ENCODE results near the gene CHKB. TPM values are rescaled to one million over a fixed set of nuclear protein-coding genes. Genes with fewer than 3 reads are reported as not detected.

The CHKB gene
- total RNA-seq, 2 experiments from 2014 or later = 63.3 to 65.8 TPM

GRCh38 chr22:50581031-50581949, 1.4 kb downstream of the CHKB start:
- ChIA-PET POLR2A (interaction anchor here (1.0 to 1.9 kb wide), 2 partner anchors 33 to 50 kb away, joined by 3 to 7 read pairs; no protein-coding TSS in a partner anchor), CTCF (interaction anchor here (0.7 to 3.1 kb wide), 4 partner anchors 9 to 111 kb away, joined by 3 to 21 read pairs (median 3); partner anchors contain the start of gene SYCE3)

GRCh38 chr22:50579752-50580151, 2.9 kb downstream of the CHKB start:
- ChIA-PET POLR2A (no interaction called here), CTCF (no interaction called here)

- CTCF ChIA-PET = interaction anchor here (0.6 to 1.0 kb wide), 2 partner anchors 8 to 41 kb away, joined by 3 read pairs; no protein-coding TSS in a partner anchor
These were observed 3.8 kb downstream of the CHKB start for GRCh38 chr22:50578776-50579310.

GRCh38 chr22:50577987-50578775, 4.5 kb downstream of the CHKB start, which contains the start of gene CPT1B:
Gene CPT1B (minus strand): TSS chr22:50578427. CDS start chr22:50577915, 512 bp downstream.
- POLR2A ChIA-PET = interaction anchor here (0.9 kb wide), 1 partner anchor 334 kb away, joined by 3 read pairs; no protein-coding TSS in a partner anchor
- CTCF ChIA-PET = interaction anchor here (0.6 to 1.6 kb wide), 4 partner anchors 9 to 80 kb away, joined by 3 to 8 read pairs (median 3); partner anchors contain the start of gene SYCE3

More at GRCh38 chr22:50578776-50579310, 3.8 kb downstream of the CHKB start:
- POLR2A ChIA-PET = interaction anchor here (0.6 to 0.9 kb wide), 2 partner anchors 30 to 335 kb away, joined by 3 read pairs; no protein-coding TSS in a partner anchor

- POLR2A ChIA-PET = no interaction called here
- CTCF ChIA-PET = interaction anchor here (0.9 to 1.6 kb wide), 2 partner anchors 15 to 79 kb away, joined by 3 to 8 read pairs; partner anchors contain the start of gene SYCE3
These were observed 5.0 kb downstream of the CHKB start for GRCh38 chr22:50577697-50577986.

- CTCF ChIA-PET = interaction anchor here (1.6 kb wide), 1 partner anchor 14 kb away, joined by 8 read pairs; the partner anchor contains the start of gene SYCE3
- POLR2A ChIA-PET = interaction anchor here (0.9 kb wide), 1 partner anchor 14 kb away, joined by 3 read pairs; the partner anchor contains the start of gene SYCE3
These were observed 5.6 kb downstream of the CHKB start for GRCh38 chr22:50576806-50577696.

- CTCF ChIA-PET = interaction anchor here (1.4 to 1.6 kb wide), 2 partner anchors 12 to 13 kb away, joined by 3 to 8 read pairs; partner anchors contain the start of gene SYCE3
- POLR2A ChIA-PET = interaction anchor here (0.9 kb wide), 1 partner anchor 13 kb away, joined by 3 read pairs; the partner anchor contains the start of gene SYCE3
These were observed 6.6 kb downstream of the CHKB start for GRCh38 chr22:50576070-50576469.

- POLR2A ChIA-PET = interaction anchor here (0.6 kb wide), 1 partner anchor 50 kb away, joined by 5 read pairs; the partner anchor contains the start of gene SCO2
These were observed 7.2 kb downstream of the CHKB start for GRCh38 chr22:50575426-50575941.

GRCh38 chr22:50574383-50574755, 8.3 kb downstream of the CHKB start:
- ChIA-PET POLR2A (no interaction called here), CTCF (interaction anchor here (0.8 to 1.2 kb wide), 2 partner anchors 11 to 47 kb away, joined by 3 read pairs; partner anchors contain the start of gene SYCE3)

More at GRCh38 chr22:50575426-50575941, 7.2 kb downstream of the CHKB start:
- CTCF ChIA-PET = interaction anchor here (1.0 to 1.4 kb wide), 2 partner anchors 11 to 12 kb away, joined by 3 read pairs; partner anchors contain the start of gene SYCE3

GRCh38 chr22:50573491-50574382, 8.9 kb downstream of the CHKB start:
- ChIA-PET POLR2A (interaction anchor here (0.5 kb wide), 1 partner anchor 49 kb away, joined by 3 read pairs; no protein-coding TSS in a partner anchor), CTCF (interaction anchor here (1.2 to 1.7 kb wide), 2 partner anchors 11 to 26 kb away, joined by 3 read pairs; partner anchors contain the start of gene SYCE3)

GRCh38 chr22:50572965-50573364, 9.7 kb downstream of the CHKB start:
- CTCF ChIA-PET = interaction anchor here (1.0 to 1.7 kb wide), 3 partner anchors 10 to 75 kb away, joined by 3 to 4 read pairs (median 3); partner anchors contain the start of gene SYCE3
- POLR2A ChIA-PET = interaction anchor here (1.0 kb wide), 1 partner anchor 49 kb away, joined by 10 read pairs; no protein-coding TSS in a partner anchor

- POLR2A ChIA-PET = interaction anchor here (0.7 kb wide), 1 partner anchor 46 kb away, joined by 3 read pairs; the partner anchor contains the start of gene SCO2
- CTCF ChIA-PET = no interaction called here
These were observed 11.1 kb downstream of the CHKB start for GRCh38 chr22:50571264-50572175.

- ChIA-PET CTCF (no interaction called here), POLR2A (interaction anchor here (0.7 kb wide), 1 partner anchor 46 kb away, joined by 3 read pairs; the partner anchor contains the start of gene SCO2)
These were observed 11.8 kb downstream of the CHKB start for GRCh38 chr22:50570861-50571260.

- ChIA-PET POLR2A (interaction anchor here (1.0 kb wide), 1 partner anchor 30 kb away, joined by 3 read pairs; no protein-coding TSS in a partner anchor), CTCF (interaction anchor here (0.9 to 1.2 kb wide), 2 partner anchors 9 to 44 kb away, joined by 3 read pairs; partner anchors contain the start of gene SCO2)
These were observed 12.6 kb downstream of the CHKB start for GRCh38 chr22:50569896-50570535.

- POLR2A ChIA-PET = no interaction called here
- CTCF ChIA-PET = no interaction called here
These were observed 13.6 kb downstream of the CHKB start for GRCh38 chr22:50569041-50569459.

Measured in activated CD8-positive, alpha-beta memory T cell treated with anti-CD3 and anti-CD28 coated beads for 36 hours (primary cell).